Fibroblast of pulmonary artery (primary cell): ENCODE data around the gene TMEM51.
"Not testable (repeated sequence)": the region's sequence is repeated elsewhere in the genome, so short reads cannot be mapped to it uniquely, and the experiment has no call there.

Experiments
- DNase-seq: peaks from one replicate; pipeline ENCODE4 v3.0.0-alpha.2; 2010; ENCODE audit warnings: low read depth
- H3K4me3 ChIP-seq: replicated peaks from 2 replicates; pipeline ENCODE4 v1.5.1; 2011; ENCODE audit warnings: low read depth, mild to moderate bottlenecking, control low read depth, low read length, moderate library complexity
- TF ChIP-seq, protein P1 (sequence below): IDR thresholded peaks from 2 replicates; pipeline ENCODE4 v1.5.1; 2011; ENCODE audit warnings: mild to moderate bottlenecking, control low read depth, low read length, inconsistent platforms; ENCODE audit errors: missing control alignments

Gene TMEM51

DNA sequence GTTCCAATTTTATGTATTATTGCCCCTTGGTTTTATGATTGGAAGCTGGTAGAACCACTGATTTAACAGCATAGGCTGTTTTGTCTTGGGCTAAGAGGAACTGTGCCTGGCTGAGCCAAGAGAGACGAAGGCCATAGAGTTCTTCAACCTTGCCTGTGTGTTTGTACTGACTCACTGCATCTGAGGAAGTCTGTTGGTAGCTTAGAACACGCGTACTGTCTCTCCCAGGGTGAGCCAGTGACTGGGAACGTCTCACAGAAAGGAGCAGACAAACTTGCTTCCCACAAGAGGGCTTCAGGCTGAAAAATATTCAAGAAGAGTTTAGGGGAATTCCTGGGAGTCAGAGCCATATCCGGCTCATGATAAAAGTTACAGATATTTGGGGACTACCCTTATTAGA, 14.9 kb downstream of the TMEM51 start:
- no peak overlapping the region for H3K4me3 ChIP-seq
- peak; percentile 89 for DNase-seq
- TF ChIP-seq, protein P1, sequence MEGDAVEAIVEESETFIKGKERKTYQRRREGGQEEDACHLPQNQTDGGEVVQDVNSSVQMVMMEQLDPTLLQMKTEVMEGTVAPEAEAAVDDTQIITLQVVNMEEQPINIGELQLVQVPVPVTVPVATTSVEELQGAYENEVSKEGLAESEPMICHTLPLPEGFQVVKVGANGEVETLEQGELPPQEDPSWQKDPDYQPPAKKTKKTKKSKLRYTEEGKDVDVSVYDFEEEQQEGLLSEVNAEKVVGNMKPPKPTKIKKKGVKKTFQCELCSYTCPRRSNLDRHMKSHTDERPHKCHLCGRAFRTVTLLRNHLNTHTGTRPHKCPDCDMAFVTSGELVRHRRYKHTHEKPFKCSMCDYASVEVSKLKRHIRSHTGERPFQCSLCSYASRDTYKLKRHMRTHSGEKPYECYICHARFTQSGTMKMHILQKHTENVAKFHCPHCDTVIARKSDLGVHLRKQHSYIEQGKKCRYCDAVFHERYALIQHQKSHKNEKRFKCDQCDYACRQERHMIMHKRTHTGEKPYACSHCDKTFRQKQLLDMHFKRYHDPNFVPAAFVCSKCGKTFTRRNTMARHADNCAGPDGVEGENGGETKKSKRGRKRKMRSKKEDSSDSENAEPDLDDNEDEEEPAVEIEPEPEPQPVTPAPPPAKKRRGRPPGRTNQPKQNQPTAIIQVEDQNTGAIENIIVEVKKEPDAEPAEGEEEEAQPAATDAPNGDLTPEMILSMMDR: peak; percentile 16

DNA sequence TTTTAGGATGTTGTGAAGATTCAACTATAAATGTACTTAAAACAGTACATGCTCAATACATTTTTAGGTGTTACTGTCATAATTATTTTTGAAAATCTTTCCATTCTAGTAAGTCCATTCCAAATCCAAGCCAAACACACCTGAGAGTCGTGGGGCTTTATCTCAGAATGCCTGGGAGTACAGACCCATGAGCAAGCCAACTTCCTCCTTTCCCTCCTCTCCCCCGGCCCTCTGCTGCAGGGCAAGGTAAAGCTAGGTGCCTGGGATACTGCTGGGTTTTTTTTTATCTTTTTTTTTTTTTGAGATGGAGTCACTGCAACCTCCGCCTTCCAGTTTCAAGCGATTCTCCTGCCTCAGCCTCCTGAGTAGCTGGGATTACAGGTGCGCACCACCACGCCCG, 16.5 kb downstream of the TMEM51 start:
- TF ChIP-seq, protein P1: no peak
- no peak for DNase-seq
- H3K4me3 ChIP-seq: no peak overlapping the region

DNA sequence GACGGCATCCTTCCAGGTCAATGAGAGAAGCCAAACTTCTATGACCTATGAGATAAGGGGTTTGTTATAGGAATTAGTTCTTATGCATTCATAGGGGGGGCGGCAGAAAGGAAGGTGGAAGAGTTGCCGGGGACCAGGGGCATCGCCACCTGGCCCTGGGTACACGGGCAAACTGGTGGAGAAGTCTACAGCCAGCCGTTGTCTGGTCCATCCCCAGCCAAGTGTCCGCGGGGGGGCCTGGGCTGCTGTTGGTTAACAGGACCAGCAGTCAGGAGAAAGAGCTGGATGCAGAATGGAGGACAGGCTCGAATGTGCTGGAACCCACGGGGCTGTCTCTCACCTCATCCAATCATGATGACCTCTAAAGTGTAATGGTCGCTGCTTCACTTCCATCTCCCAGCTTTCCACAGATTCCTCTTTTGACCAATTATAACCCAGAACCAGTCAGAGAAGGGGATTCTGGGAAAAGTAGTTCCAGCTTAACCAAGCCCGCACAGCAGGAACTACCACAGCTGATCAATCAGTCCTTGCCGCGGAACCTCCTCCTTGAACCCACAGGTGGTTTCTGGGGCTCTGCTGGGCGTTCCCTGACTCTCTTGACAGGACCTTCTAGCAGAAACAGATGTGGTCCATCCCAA, 17.8 kb downstream of the TMEM51 start:
- no peak for DNase-seq
- TF ChIP-seq, protein P1: no peak
- no peak overlapping the region for H3K4me3 ChIP-seq

DNA sequence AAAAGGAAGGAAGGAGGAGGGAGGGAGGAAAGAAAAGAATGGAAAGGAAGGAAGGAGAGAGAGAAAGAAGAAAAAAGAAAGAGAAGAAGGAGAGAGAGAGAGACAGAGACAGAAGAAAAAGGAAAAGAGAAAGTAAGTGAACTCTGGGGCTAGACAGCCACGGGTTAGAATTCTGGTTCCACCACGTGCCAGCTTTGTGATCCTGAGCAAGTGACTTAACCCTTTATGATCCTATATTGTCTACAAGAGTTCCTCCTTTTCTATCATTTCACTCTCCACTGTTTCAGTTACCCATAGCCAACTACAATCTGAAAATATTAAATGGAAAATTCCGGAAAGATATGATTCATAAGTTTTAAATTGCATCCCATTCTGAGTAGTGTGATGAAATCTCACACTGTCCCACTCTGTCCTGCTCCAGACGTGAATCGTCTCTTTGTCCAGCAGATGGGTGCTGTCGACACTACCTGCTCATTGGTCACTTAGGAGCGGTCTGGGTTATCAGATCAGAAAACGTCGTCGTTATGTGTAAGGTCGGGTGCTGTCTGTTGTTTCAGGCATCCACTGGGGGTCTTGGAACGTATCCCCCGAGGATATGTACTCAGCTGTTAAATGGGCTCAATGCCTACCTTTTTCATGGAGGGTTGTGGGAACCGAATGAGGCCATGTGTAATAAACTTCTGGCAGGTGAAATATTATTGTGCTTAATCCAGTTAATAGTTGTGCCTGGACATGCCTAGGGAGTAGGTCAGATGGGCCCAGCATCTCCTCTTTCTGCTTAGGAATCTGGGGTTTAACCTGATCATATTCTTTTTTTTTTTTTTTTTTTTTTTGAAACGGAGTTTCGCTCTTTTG, 19.1 kb downstream of the TMEM51 start:
- peak overlapping the region; percentile 2 for H3K4me3 ChIP-seq

DNA sequence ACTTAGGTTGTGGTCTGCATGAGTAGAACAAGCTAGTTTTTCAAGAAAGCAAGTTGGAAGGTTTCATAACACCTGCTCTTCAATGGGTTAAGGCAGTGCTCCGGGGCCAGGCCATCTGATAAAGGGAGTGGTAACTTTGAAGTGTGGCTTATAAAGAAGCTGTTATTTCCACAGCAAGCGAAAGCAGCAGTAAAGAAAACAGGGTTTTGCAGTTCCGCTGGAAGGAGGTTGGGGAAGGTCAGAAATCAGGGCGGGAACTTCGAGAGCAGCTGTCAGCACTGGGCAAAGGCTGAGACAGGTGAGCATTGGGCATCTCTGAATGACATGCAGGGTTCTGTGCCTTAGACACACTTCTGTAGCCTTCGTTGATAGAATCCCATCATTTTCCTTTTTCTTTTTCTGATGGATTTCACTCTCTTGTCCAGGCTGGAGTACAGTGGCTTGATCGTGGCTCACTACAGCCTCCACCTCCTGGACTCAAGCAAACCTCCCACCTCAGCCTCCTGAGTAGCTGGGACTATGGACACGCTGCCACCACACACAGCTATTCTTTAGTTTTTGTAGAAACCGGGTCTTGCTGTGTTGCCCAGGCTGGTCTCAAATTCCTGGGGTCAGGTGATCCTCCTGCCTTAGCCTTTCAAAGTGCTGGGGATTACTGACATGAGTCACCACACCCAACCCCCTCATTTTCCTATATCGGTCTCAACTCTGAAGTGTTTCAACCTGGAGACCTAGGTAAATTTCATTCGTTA, 20.5 kb downstream of the TMEM51 start:
- TF ChIP-seq, protein P1: no peak
- H3K4me3 ChIP-seq: no peak overlapping the region

More for the DNA sequence above, 19.1 kb downstream of the TMEM51 start:
- TF ChIP-seq, protein P1: no peak
- DNase-seq: peak; percentile 64

DNA sequence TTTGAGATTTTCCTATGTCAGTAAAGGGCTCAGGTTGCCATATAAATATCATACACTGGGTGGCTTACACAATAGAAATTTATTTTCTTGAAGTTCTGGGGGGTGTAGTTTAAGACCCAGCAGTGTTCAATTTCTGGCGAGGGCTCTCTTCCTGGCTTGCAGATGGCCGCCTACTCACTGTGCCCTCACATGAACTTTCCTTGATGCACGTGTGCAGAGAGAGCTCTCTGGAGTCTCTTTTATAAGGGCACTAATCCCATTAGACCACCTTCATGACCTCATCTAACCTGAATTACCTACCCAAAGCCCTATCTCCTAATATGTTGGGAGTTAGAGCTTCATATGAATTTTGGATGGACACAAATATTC, 21.1 kb downstream of the TMEM51 start:
- TF ChIP-seq, protein P1: no peak
- no peak for DNase-seq

More for the DNA sequence above, 20.5 kb downstream of the TMEM51 start:
- DNase-seq: no peak

DNA sequence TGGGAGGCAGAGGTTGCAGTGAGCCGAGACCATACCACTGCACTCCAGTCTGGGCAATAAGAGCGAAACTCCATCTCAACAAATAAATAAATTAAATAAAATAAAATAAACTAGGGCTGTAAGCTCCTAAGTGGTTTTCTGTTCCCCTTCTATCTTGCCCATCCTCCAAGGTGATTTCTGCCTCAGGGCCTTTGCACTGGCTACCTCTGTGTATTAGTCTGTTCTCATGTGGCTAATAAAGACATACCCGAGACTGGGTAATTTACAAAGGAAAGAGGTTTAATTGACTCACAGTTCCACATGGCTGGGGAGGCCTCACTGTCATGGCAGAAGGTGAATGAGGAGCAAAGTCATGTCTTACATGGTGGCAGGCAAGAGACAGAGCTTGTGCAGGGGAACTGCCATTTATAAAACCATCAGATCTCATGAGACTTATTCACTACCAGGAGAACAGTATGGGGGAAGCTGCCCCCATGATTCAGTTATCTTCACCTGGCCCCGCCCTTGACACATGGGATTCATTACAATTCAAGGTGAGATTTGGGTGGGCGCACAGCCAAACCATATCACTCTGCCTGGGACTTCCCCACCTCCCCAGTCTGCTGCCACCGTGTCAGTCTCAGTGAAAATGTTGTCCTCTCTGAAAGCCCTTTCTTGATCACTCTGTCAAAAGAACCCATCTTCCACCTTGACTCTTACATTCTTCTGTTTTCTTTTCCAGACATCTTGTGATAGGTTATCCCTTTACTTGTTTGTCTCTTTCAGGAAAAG, 22.0 kb downstream of the TMEM51 start:
- not testable (repeated sequence) for DNase-seq, H3K4me3 ChIP-seq

More for the DNA sequence above, 21.1 kb downstream of the TMEM51 start:
- H3K4me3 ChIP-seq: no peak overlapping the region
